ENCODE measurements around the gene MIS12.

MIS12 gene

DNA sequence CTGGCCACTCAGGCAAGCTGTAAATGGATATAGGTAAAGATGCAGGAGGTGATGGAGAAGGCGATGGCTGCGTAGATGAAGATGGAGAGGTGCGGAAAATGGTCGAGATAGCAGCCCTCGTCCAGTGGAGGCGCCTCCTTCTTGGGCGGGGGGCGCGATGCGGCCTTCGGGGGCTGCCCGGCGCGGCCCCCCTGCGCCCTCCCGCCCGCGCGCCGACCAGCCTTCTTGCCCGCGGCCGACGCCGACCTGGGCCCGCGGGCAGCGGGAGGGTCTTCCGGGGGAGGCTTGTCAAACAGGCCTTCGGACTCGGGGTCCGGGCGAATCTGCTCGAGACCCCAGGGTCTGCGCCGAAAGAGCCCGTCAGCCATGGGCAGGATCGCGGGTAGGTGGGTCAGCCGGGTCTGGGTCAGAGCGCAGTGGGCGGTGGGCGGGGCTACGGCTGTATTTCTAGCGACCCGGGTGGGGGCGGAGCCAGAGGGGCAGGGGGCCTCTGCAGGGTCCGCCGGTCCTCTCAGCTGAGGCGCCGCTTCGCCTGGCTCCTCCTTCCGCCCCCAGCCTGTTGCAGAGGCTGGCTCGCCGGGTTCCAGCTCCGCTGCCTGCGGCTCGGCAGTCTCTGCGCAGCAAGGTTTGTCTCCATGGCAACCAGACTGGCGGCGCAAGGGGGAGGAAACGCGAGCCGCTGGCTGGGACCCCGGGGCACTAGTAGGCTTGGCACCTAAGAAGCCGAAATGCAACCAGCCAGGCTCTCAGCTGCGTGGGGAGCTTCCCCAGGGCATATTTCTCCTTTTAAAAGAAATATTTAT, 14.4 kb downstream of the MIS12 start:
- no peak for DNase-seq

GRCh38 chr17:5501685-5502084, 15.3 kb downstream of the MIS12 start:
- DNase-seq: no peak

GRCh38 chr17:5502552-5502951, 16.2 kb downstream of the MIS12 start:
- DNase-seq: no peak

- no peak for DNase-seq
Measured at GRCh38 chr17:5506307-5506706, 19.9 kb downstream of the MIS12 start.

DNA sequence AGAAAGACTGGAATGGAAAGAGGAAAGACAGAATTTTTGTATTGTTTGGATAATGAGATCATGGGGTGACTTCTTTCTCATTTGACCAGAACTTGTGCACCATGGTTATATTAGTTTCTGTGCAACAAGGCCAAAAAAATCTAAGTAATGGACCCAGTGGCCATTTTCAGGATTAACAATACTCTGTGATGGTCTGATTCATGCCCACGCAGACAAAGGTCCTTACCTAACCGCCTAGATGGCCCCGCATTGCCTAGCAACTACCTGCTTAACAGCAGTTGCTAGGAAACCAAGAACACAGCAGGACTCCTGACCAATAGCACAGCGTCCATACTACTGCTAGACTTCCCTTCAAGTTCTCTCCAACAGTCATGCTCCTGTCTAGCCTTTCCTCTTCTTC, 22.4 kb downstream of the MIS12 start:
- DNase-seq: no peak

DNA sequence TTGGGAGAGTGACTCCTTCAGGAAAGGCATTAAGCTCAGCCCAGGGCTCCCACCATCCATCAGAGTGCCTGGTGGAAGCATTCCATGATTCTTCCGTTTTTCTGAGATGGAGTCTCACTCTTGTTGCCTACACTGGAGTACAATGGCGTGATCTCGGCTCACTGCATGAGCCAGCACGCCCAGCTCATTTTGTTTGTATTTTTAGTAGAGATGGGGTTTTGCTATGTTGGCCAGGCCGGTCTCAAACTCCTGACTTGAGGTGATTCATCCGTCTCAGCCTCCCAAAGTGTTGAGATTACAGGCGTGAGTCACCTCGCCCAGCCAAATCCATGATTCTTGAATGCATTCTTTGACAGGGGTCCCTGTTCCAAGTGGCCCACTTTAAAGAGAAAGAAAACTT, 23.1 kb downstream of the MIS12 start:
- DNase-seq: no peak

GRCh38 chr17:5510771-5511170, 24.4 kb downstream of the MIS12 start:
- DNase-seq: no peak

DNA sequence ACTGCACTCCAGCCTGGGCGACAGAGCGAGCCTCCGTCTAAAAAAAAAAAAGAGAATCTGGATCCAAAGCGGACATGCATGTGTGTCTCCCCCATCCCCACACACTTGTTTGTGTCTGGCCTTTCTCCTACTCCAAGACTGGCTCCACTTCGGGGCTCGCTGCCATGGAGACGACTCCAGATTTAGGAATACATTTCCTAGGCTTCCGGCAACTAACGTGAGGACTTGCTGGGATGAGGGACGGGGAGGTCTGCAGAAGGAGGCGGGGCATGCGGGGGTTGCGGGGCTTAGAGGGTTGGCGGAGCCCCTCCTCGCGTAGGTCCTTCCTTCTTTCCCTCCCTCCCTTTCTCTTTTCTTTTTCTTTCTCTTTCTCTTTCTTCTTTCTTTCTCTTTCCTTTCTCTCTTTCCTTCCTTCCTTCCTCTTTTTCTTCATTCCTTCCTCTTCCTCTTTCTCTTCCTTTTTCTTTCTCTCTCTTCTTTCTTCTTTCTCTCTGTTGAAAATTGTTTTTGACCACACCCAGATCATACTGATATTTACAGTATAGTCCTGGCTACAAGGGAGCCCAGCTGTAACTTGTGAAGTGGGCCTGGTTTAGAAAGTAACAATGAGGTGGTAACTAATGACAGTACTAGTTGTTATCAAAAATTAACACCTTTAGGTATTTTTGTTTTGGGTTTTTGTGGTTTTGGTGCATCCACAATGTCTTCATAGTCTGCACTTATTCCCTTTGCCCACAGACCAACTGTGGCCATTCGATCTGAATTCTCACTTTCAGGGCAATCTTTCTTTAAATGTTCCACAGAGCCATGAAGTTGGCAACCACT, 25.2 kb downstream of the MIS12 start:
- DNase-seq: no peak

GRCh38 chr17:5513628-5514027, 27.3 kb downstream of the MIS12 start:
- no peak for DNase-seq

DNA sequence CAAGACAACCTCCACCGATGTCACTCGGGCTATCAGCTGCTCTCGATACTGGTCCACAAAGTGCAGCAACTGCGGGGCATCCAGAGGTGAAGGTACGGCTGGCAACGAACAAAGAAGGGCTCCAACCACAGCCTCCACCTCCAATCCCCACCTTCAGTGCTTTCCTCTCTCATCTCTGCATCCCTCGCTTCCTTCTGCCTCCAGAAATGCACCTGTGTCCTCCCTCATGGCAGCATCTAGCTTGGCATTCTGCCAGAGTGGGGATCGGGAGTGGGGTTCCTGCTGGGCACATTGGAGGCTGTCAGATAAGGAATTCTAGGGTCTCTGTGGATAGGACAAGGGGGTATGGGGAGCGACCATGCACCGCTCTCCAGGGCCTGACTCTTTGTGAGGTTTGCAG, 28.6 kb downstream of the MIS12 start:
- no peak for DNase-seq

- no peak for DNase-seq
Measured at GRCh38 chr17:5516060-5516792, 29.9 kb downstream of the MIS12 start.

DNA sequence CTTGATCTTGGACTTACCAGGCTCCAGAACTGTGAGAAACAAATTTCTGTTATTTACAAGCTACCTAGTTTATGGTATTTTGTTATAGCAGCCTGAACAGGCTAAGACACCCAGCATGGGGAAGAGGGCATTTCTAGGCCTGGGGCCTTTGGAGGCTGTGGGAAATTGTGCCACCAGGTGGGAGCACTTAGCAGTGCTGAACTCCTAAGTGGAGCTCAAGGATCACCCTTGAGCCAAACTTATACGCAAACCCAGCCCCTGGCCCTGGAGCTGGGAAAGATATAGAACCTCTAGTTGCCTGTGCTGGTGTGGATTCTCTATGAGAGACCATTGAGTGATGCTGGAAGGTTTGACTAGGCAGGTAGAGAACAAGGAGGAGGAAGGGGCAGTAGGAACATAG, 36.1 kb downstream of the MIS12 start:
- DNase-seq: no peak

DNA sequence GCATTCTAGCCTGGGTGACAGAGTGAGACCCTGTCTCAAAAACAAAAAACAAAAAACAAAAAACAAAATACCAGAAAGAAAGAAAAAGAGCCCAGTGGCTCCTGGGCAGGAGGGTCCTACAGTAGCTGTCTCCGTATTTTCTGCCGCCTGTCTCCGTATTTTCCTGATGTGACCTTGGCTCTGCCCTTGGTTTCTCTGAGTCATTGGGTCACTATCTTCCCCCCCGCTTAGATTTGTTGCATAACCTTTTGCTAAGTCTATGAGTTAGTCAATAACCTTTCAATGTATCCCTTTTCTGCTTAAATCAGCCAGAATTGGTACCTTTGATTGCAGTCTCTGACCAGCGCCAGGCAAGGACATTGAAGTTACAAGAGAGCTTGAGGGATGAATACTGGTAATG, 36.9 kb downstream of the MIS12 start:
- DNase-seq: no peak

- DNase-seq: peak; percentile 65
Measured at GRCh38 chr17:5526821-5527598, 40.6 kb downstream of the MIS12 start.

DNA sequence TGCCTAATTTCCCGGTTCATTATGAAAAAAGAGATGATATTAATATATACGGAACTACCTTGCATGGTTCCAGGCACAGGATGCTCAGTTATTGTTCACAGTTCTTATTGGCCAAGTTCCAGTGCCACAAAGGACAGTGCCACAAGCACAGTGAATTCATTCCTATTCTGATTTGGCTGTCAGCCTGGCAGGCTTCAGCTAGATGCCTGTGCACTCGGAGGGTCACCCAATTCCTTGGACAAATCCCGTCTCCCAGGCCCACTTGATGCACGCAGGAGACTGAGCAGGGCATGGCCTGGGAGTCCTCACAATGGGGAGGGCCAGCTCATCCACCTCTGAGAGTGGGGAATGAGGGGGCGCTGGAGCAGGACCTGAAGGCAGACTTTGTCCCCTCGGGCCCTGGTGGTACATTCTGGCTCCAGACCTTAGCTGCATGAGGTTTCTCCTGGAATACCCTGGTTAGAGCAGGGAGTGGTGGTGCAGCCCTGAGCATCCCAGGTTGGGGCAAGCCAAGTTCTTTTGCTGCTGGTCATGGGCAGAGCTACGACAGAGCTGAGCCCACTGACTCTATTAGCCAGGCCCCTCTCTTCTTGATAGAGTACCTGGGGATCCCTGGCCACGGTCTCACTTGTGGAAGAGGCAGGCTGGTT, 41.4 kb downstream of the MIS12 start:
- DNase-seq: no peak

DNA sequence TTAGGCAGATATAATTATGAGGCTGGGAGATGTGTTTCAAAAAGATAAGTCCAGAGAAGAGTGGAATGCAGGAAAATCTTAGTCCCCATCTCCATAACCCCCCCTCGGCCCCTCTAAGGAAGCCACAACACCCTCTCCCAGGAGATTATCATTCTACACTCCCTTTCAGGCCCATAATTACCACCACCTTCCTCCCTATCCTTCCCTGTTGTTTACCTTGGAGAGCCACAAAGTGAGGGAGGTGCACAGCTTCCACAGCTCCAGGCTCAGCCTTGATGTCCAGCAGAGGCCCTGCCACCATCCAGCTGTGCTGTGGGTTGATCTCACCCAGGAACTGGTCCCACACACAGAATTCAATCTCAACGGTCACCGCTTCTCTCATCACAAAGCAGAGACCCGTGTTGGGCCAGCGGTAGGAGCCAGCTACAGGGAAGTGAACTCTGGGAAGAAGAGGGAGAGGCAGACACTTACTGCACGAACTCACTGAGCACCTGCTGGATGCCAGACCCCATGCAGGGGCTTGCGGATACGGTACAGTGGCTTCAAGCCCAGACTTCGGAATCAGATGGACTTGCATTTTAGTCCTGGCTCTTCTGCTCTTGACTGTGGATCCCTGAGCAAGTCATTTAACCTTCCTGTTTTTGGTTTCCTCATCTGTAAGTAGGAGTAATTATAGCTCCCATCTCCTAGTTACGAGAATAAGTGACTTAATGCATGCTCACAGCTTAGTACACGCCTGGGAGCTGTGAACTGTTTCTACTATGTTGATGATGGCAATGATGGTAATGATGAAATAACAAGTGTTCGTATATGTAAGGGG, 44.1 kb downstream of the MIS12 start:
- no peak for DNase-seq

- DNase-seq: no peak
Measured at GRCh38 chr17:5531085-5531418, 44.7 kb downstream of the MIS12 start.

DNA sequence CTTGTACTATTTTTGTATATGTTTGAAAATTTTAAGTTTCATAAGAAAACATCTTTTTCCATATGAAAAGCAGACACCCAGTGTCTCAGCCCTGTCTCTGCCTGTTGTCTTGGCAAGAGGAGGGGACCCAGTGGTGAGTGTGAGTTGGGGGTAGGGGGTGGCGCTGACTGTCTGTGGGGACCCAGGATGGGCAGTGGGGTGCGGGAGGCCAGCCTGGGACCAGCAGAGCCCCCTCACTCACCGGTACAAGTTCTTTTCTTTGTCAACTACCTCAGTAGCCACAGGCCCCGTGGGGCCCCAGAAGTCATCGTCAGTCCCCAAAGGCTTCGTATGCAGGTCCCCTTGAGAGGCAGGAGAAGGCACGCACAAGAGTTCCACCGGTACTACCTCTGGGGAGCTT, 46.2 kb downstream of the MIS12 start:
- DNase-seq: no peak

DNA sequence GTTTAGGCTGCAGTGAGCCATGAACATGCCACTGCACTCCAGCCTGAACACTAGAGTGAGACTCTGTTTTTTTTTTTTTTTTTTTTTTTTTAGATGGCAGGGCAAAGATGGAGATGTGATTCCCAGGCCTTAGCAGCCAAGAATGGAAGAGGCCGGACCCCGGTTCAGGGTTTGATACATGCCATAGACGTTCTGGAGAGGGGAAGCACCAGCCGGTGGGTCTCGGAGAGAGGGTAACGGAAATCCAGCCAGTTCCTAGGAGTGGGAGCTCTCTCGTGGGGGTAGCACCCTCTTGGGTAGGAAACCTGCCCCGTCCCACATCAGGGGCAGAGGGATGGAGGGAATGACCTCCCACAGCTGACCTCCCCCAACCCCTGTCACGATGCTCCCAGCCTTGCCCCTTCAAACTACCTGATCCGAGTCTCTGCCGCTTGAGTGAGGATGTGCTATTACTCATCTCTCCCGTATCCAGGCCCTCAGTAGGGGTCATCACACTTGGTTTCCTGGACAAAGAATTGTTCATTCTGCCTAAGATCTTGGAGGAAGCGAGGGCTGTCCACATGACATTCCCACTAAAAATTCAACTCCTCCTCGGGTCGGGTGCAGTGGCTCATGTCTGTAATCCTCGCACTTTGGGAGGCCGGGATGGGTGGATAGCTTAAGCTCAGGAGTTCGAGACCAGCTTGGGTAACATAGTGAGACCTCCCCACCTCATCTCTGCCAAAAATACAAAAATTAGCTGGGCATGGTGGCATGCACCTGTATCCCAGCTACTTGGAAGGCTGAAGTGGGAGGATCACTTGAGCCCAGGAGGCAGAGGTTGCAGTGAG, 47.3 kb downstream of the MIS12 start:
- no peak for DNase-seq

DNA sequence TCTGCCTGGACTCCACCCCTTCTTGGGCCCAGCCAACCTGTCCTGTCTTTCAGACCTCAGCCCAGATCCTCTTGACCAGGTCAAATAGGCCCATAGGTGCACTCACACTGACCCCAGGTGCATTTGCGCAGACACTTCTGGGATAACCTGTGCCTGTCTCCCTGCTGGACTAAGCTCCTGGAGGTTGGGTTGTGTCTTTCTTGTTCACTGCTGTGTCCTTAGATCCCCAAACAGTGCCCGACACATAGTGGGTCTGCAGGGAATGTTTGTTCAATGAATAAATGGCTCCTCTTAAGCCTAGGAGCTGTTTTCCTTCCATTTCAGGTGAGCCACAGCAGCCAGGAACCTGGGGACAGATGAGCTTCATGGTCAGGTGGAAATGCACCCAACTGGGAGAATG, 49.1 kb downstream of the MIS12 start:
- no peak for DNase-seq
